Esophagus squamous epithelium (tissue), 5 donors: ENCODE measurements around the gene PTPRD. TPM values are rescaled to one million over a fixed set of nuclear protein-coding genes. Genes with fewer than 3 reads are reported as not detected.

Source experiments
- DNase-seq: peaks from one replicate; lab custom pipeline; 2025; lab: John Stamatoyannopoulos, UW
- H3K27ac ChIP-seq, 4 donors: fragments of 200-600 bp; sonication (generic); one replicate each; pipeline ENCODE4 v1.5.1; 2016 to 2019; ENCODE audit warnings: mild to moderate bottlenecking in 1 of 4
- H3K27me3 ChIP-seq, 4 donors: fragments of 200-600 bp; sonication (generic); 1 replicate in 3 of 4; 2 replicates in 1 of 4; pipeline versions ENCODE4 v1.5.1 to v1.6.0; 2017 to 2021; ENCODE audit warnings: antibody characterized with exemption in 1 of 4
- H3K36me3 ChIP-seq, 3 donors: fragments of 200-600 bp; sonication (generic); one replicate each; pipeline ENCODE4 v1.5.1; 2016 to 2019
- H3K4me1 ChIP-seq, 3 donors: fragments of 200-600 bp; sonication (generic); one replicate each; pipeline ENCODE4 v1.5.1; 2017 to 2019
- H3K4me3 ChIP-seq, 4 donors: fragments of 200-600 bp; sonication (generic); 1 replicate in 3 of 4; 2 replicates in 1 of 4; pipeline ENCODE4 v1.5.1; 2016 to 2019; ENCODE audit warnings: mild to moderate bottlenecking in 2 of 4, moderate library complexity in 1 of 4
- H3K9me3 ChIP-seq, 3 donors: fragments of 200-600 bp; sonication (generic); one replicate each; pipeline ENCODE4 v1.5.1; 2016 to 2019
- CTCF ChIP-seq, 6 experiments: fragments of 450-650 bp in 4 of 6; fragments of 200-600 bp in 2 of 6; sonication (generic) in 2 of 6; IDR thresholded peaks; one replicate each; pipeline ENCODE4 v1.5.1; 2016 to 2019; ENCODE audit warnings: antibody characterized with exemption in 6 of 6, mild to moderate bottlenecking in 4 of 6, moderate library complexity in 4 of 6
- POLR2A ChIP-seq, 4 donors: fragments of 450-650 bp; IDR thresholded peaks; one replicate each; pipeline ENCODE4 v1.6.1; 2017; ENCODE audit warnings: antibody characterized with exemption in 4 of 4, mild to moderate bottlenecking in 4 of 4, moderate library complexity in 3 of 4
- WGBS, 2 donors: methylation state at CpG; one replicate each; pipeline ENCODE4 v1.1.5; 2018; 5-methylcytosine and 5-hydroxymethylcytosine counted together
- intact Hi-C: fragments of 100-400 bp; cut with DNase I; formaldehyde crosslinking; loops from one replicate; pipeline ENCODE4 v1.15.0; 2022
- total RNA-seq, 4 donors: library from RNA; depleted of rRNA; stranded (reverse); fragments of >200 nt; gene quantifications; one replicate each; pipeline ENCODE4 v1.1.0, GENCODE V29; 2016
- donor health status: DM: yes; HTN: yes; CAD: no.

The PTPRD gene
- total RNA-seq, 4 donors from 2014 or later = 0.23 to 16.3 (median 6.6) TPM

GRCh38 chr9:8391132-8391531, 2221.7 kb downstream of the PTPRD start:
- Histone ChIP-seq H3K27ac (no peak overlapping the region), H3K4me1 (no peaks in the 10 kb centered on the region), H3K36me3 (no peaks in the 10 kb centered on the region), H3K4me3 (no peak overlapping the region), H3K27me3 (no peaks in the 10 kb centered on the region), H3K9me3 (no peaks in the 10 kb centered on the region)
- TF ChIP-seq CTCF (IDR thresholded peaks at IDR 0.05) = no peak
- TF ChIP-seq POLR2A (IDR thresholded peaks at IDR 0.05) = no peak
- no peak for DNase-seq
- WGBS, 2 donors = 80 to 87% methylated on average over 4 of the region's 4 CpGs
- intact Hi-C loops = no loop called here

DNA sequence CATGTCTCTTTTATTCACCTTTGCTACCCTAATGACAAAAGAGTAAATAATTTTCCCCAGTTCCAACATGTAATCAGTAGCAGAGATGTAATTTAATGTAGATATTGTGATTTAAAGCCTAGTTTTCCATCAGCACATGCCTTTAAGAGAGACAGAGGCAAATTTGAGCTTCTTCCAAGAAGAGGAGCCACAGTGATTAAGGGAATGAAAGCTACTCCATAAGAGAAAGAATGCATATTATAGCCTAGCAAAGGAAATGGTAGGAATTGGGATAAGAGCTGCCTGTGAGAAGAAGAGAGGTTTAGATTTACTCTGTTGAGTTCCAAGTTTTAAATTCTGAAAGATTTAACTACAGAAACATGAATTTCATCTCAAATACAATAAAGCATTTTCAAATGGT, 2222.2 kb downstream of the PTPRD start:
- H3K27ac ChIP-seq = no peak overlapping the region
- TF ChIP-seq POLR2A (IDR thresholded peaks at IDR 0.05) = no peak
- no peak for TF ChIP-seq CTCF (IDR thresholded peaks at IDR 0.05)
- H3K9me3 ChIP-seq = no peaks in the 10 kb centered on the region
- H3K4me1 ChIP-seq = no peaks in the 10 kb centered on the region
- DNase-seq = no peak
- H3K27me3 ChIP-seq = no peaks in the 10 kb centered on the region
- intact Hi-C loops = no loop called here
- no peaks in the 10 kb centered on the region for H3K36me3 ChIP-seq
- no peak overlapping the region for H3K4me3 ChIP-seq

- no peaks in the 10 kb centered on the region for H3K4me1 ChIP-seq
- no peak for DNase-seq
- H3K27ac ChIP-seq = no peak overlapping the region
- no peaks in the 10 kb centered on the region for H3K36me3 ChIP-seq
- no peaks in the 10 kb centered on the region for H3K27me3 ChIP-seq
- intact Hi-C loops = no loop called here
- WGBS, 2 donors = 80 to 82% methylated on average over 3 of the region's 3 CpGs
- no peak for TF ChIP-seq POLR2A (IDR thresholded peaks at IDR 0.05)
- TF ChIP-seq CTCF (IDR thresholded peaks at IDR 0.05) = no peak
- H3K4me3 ChIP-seq = no peak overlapping the region
- no peaks in the 10 kb centered on the region for H3K9me3 ChIP-seq
Observed at GRCh38 chr9:8389531-8389930, 2223.3 kb downstream of the PTPRD start.

GRCh38 chr9:8388132-8388531, 2224.7 kb downstream of the PTPRD start:
- TF ChIP-seq POLR2A (IDR thresholded peaks at IDR 0.05) (no peak), CTCF (IDR thresholded peaks at IDR 0.05) (no peak)
- 60 to 63% methylated on average over 1 of the region's 1 CpG for WGBS, 2 donors
- intact Hi-C loops = no loop called here
- DNase-seq = no peak
- Histone ChIP-seq H3K4me3 (no peak overlapping the region), H3K4me1 (no peaks in the 10 kb centered on the region), H3K27ac (no peak overlapping the region), H3K27me3 (no peaks in the 10 kb centered on the region), H3K9me3 (no peaks in the 10 kb centered on the region), H3K36me3 (no peaks in the 10 kb centered on the region)

DNA sequence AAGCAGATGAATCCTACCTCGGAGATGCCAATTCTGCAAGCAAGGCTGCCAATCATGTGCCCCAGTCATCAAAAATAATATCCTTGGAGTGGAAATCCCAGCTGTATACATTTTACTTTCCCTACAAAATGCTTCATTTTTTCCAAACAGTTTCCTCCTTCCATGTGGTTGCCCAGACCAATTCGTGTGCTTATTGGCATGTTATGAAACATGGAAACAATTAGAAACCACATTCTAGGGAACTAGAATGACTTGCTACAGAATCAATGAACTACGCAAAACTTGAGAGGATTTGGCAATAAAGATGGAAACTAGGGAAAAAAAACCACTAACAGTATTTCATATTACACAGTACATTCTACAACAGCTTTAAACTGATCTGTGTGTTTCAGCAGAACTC, 2228.7 kb downstream of the PTPRD start:
- intact Hi-C loops = no loop called here
- no peaks in the 10 kb centered on the region for H3K27me3 ChIP-seq
- no peak for DNase-seq
- no peak overlapping the region for H3K27ac ChIP-seq
- WGBS, 2 donors = 64 to 92% methylated on average over 3 of the region's 3 CpGs
- no peak overlapping the region for H3K4me3 ChIP-seq
- H3K9me3 ChIP-seq = no peaks in the 10 kb centered on the region
- H3K4me1 ChIP-seq = no peaks in the 10 kb centered on the region
- no peak for TF ChIP-seq CTCF (IDR thresholded peaks at IDR 0.05)
- H3K36me3 ChIP-seq = no peaks in the 10 kb centered on the region
